ENCODE measurements around the gene ZBTB7C. TPM values are rescaled to one million over a fixed set of nuclear protein-coding genes. Genes with fewer than 3 reads are reported as not detected.

ZBTB7C gene
- total RNA-seq, 1 donor from 2014 or later, result 0.67 TPM

DNA sequence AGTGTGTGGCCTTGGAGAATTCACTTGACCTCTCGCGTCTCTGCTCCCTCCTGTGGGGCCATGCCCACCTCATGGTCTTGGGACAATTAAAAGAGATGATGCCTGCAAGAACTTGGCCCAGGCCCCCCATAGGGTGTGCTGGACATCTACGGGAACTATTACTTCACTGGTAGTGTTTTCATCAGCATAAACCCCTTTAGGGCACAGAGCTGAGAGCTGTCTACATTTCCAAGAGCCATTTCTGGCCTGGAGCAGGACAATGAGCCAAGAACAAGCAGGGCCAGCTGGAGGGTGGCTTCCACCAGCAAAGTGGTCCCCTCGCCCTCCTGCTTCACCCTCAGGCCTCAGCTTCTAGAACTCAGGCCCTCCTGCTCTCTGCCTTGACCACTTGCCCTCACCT lies 232.3 kb downstream of the ZBTB7C start:
- no peak for TF ChIP-seq CTCF (IDR thresholded peaks at IDR 0.05; ENCODE audit: unreplicated experiment)
- H3K36me3 Mint-ChIP-seq (ENCODE audit: low read depth, unreplicated experiment), result peaks cover 5% of the 10 kb centered on the region
- peaks cover 1% of the 10 kb centered on the region for H3K4me1 Mint-ChIP-seq (ENCODE audit: unreplicated experiment)
- no peak overlapping the region for H3K4me3 Mint-ChIP-seq (ENCODE audit: unreplicated experiment)
- H3K27ac Mint-ChIP-seq (ENCODE audit: unreplicated experiment), result no peak overlapping the region
- peaks cover 2% of the 10 kb centered on the region for H3K27me3 Mint-ChIP-seq (ENCODE audit: unreplicated experiment)
- DNase-seq (ENCODE audit: low spot score), result no peak
- H3K9me3 Mint-ChIP-seq (ENCODE audit: unreplicated experiment), result peaks cover 3% of the 10 kb centered on the region

DNA sequence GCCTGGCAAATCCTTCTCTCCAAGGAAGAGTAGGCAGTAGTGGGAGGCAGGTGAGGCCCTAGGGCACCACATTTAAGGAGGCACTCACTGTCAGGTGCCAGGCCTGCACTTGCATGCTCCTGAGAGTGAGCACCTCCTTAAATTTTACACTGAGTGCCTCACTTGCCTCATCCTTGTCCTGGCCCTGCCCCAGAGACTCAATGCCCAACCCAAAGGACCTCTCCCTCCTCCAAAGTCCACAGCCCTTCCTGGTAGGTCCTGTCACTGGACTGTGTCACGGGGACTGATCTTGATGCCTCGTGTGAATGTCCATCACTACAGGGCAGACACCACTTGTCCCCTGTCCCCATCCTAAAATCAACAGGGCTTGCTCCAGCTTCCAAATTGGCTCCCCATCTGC lies 235.6 kb downstream of the ZBTB7C start:
- Mint-ChIP-seq H3K4me3 (ENCODE audit: unreplicated experiment) (no peak overlapping the region), H3K9me3 (ENCODE audit: unreplicated experiment) (no peaks in the 10 kb centered on the region), H3K27ac (ENCODE audit: unreplicated experiment) (no peak overlapping the region), H3K27me3 (ENCODE audit: unreplicated experiment) (peaks cover 5% of the 10 kb centered on the region), H3K36me3 (ENCODE audit: low read depth, unreplicated experiment) (no peaks in the 10 kb centered on the region), H3K4me1 (ENCODE audit: unreplicated experiment) (peaks cover 2% of the 10 kb centered on the region)
- no peak for TF ChIP-seq CTCF (IDR thresholded peaks at IDR 0.05; ENCODE audit: unreplicated experiment)
- no peak for DNase-seq (ENCODE audit: low spot score)

- no peak overlapping the region for H3K4me3 Mint-ChIP-seq (ENCODE audit: unreplicated experiment)
- no peak overlapping the region for H3K27ac Mint-ChIP-seq (ENCODE audit: unreplicated experiment)
- H3K27me3 Mint-ChIP-seq (ENCODE audit: unreplicated experiment), result peaks cover 5% of the 10 kb centered on the region
- H3K4me1 Mint-ChIP-seq (ENCODE audit: unreplicated experiment), result peaks cover 3% of the 10 kb centered on the region
- no peak for TF ChIP-seq CTCF (IDR thresholded peaks at IDR 0.05; ENCODE audit: unreplicated experiment)
- H3K36me3 Mint-ChIP-seq (ENCODE audit: low read depth, unreplicated experiment), result no peaks in the 10 kb centered on the region
- no peaks in the 10 kb centered on the region for H3K9me3 Mint-ChIP-seq (ENCODE audit: unreplicated experiment)
- no peak for DNase-seq (ENCODE audit: low spot score)
These were observed 236.8 kb downstream of the ZBTB7C start for GRCh38 chr18:48172226-48173006.

GRCh38 chr18:48171490-48172188 lies 237.5 kb downstream of the ZBTB7C start:
- Mint-ChIP-seq H3K4me1 (ENCODE audit: unreplicated experiment) (peaks cover 11% of the 10 kb centered on the region), H3K36me3 (ENCODE audit: low read depth, unreplicated experiment) (no peaks in the 10 kb centered on the region), H3K9me3 (ENCODE audit: unreplicated experiment) (no peaks in the 10 kb centered on the region), H3K27ac (ENCODE audit: unreplicated experiment) (no peak overlapping the region), H3K27me3 (ENCODE audit: unreplicated experiment) (peaks cover 5% of the 10 kb centered on the region), H3K4me3 (ENCODE audit: unreplicated experiment) (no peak overlapping the region)
- DNase-seq (ENCODE audit: low spot score), result no peak
- TF ChIP-seq CTCF (IDR thresholded peaks at IDR 0.05; ENCODE audit: unreplicated experiment), result no peak

- H3K4me3 Mint-ChIP-seq (ENCODE audit: unreplicated experiment), result no peak overlapping the region
- no peak overlapping the region for H3K27ac Mint-ChIP-seq (ENCODE audit: unreplicated experiment)
- no peaks in the 10 kb centered on the region for H3K36me3 Mint-ChIP-seq (ENCODE audit: low read depth, unreplicated experiment)
- peaks cover 5% of the 10 kb centered on the region for H3K27me3 Mint-ChIP-seq (ENCODE audit: unreplicated experiment)
- H3K4me1 Mint-ChIP-seq (ENCODE audit: unreplicated experiment), result peaks cover 14% of the 10 kb centered on the region
- H3K9me3 Mint-ChIP-seq (ENCODE audit: unreplicated experiment), result no peaks in the 10 kb centered on the region
- TF ChIP-seq CTCF (IDR thresholded peaks at IDR 0.05; ENCODE audit: unreplicated experiment), result no peak
- no peak for DNase-seq (ENCODE audit: low spot score)
These were observed 238.5 kb downstream of the ZBTB7C start for GRCh38 chr18:48170651-48171050.

Measured in endothelial cell (in vitro differentiated cells).